Stimulated activated CD4-positive, alpha-beta T cell treated with anti-CD3 and anti-CD28 coated beads, TNF-alpha, amount 100 ng/mL, for 4 hours (primary cell): ENCODE data around the gene CWC27.
"Not testable (repeated sequence)": the region's sequence is repeated elsewhere in the genome, so short reads cannot be mapped to it uniquely, and the experiment has no call there.

Experiments
- DNase-seq, 3 experiments: peaks; one replicate each; pipeline ENCODE4 v3.0.0-alpha.2; 2020; ENCODE audit warnings: low read depth in 3 of 3

CWC27 gene

GRCh38 chr5:64838376-64838775, 69.6 kb downstream of the CWC27 start:
- DNase-seq: no peak

DNA sequence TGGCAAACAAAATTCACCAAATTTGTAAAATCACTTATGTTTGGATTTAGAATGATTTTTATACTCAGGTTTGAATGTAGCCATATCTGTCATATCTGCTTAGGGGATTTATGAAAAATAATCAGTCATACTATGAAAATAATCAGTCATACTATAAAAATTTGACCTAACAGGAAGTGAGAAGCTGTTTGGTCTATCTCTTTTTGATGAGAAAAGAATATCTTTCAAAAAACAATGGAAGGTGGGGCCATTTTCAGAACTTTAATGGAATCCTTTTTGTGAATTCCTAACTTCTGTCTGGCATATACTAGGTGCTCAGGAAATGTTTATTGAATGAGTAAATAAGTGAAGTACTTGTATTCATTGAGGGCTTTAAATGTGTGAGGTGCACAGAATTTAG, 70.1 kb downstream of the CWC27 start:
- no peak for DNase-seq

- DNase-seq: no peak
Observed at GRCh38 chr5:64839936-64840335, 71.2 kb downstream of the CWC27 start.

DNA sequence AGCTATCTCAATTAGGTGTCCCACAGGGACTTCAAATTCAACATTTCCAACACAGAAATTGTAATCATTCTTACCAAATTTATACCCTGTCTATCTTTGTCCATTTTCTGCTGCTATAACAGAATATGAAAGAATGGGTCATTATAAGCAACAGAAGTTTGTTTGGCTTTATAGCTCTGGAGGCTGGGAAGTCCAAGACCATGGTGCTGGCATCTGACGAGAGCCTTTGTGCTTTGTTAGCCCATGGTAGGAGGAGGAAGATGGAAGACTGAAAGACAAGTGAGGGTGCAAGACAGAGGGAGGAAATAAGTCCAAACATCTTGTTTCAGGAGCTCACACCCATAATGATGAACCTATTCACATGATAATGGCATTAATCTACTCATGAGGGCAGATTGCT, 72.2 kb downstream of the CWC27 start:
- DNase-seq: no peak

DNA sequence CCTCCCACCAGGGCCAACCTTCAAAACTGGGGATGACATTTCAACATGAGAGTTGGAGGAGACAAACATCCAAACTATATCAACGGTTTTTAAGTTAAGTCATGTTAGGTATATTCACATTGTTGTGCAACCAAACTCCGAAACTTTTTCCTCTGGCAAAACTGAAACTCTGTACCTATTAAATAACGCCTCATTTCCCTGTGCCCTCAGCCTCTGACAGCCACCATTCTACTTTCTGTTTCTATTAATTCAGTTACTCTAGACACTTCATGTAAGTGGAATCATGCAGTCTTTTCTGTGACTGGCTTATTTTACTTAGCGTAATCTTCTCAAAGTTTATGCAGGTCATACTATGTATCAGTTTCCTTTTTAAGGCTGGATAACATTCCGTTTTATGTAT, 85.0 kb downstream of the CWC27 start:
- DNase-seq: no peak

DNA sequence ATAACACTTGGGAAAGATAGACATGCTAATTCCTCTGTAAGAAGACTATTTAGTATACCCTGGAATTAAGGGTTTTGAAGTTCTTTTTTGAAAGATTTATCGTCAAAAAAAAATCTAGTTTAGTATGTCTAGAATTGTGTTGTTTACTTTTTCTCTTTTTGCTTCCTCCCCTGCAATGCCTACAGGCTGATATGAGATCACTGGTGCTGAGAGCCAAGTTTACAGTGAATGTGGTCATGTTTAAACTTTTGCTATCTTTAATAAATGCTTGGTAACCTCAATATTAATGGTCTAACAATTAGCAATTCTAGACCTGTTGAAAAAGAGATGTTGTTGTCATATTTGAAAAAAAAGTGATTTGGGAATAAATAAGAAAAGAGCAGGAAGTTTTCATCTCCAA, 86.1 kb downstream of the CWC27 start:
- no peak for DNase-seq

- no peak for DNase-seq
Observed at GRCh38 chr5:64859881-64860280, 91.2 kb downstream of the CWC27 start.

GRCh38 chr5:64861281-64861680, 92.6 kb downstream of the CWC27 start:
- no peak for DNase-seq

- no peak for DNase-seq
Observed at GRCh38 chr5:64864171-64864570, 95.4 kb downstream of the CWC27 start.

GRCh38 chr5:64865662-64866061, 96.9 kb downstream of the CWC27 start:
- no peak for DNase-seq

- DNase-seq: no peak
Observed at GRCh38 chr5:64869419-64869818, 100.7 kb downstream of the CWC27 start.

GRCh38 chr5:64872044-64872443, 103.3 kb downstream of the CWC27 start:
- no peak for DNase-seq

GRCh38 chr5:64873441-64873840, 104.7 kb downstream of the CWC27 start:
- DNase-seq: no peak

DNA sequence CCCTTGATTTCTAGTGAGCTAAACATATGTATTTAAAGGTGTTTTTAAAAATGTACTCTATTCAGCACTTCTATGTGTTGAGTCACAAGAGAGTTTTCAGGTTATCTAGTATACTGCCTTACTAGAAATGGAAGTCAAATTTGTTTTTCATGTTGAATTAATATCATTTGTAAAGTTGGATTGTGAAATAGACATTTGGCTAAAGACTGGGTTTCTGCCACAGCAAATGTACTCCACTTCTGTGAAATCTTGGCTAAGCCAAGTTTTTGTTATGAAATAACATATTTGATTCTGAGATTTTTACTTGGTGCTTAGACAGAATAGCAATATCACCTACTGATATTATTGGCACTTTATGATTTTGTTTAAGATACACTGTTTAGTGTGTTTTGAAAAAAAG, 106.0 kb downstream of the CWC27 start:
- DNase-seq: no peak

GRCh38 chr5:64876203-64876602, 107.5 kb downstream of the CWC27 start:
- DNase-seq: no peak

GRCh38 chr5:64880821-64881220, 112.1 kb downstream of the CWC27 start:
- no peak for DNase-seq

DNA sequence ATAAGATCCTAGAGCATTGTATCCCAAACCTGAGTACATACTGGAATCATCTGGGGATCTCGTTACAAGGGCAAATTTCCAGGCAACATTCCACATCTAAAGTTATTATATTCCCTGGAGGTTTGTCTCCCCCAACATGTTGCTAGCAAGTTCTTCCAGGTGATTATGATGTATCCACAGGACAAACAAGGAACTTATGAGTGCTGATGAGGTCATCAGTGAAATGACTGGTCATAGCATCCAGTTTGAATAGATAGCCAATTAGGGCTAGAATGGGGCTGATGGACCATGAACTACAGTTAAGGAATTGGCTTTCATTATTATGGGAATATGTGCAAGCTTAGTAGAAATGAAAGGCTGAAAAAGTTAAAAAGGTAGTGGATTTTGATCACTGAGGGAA, 115.2 kb downstream of the CWC27 start:
- no peak for DNase-seq

DNA sequence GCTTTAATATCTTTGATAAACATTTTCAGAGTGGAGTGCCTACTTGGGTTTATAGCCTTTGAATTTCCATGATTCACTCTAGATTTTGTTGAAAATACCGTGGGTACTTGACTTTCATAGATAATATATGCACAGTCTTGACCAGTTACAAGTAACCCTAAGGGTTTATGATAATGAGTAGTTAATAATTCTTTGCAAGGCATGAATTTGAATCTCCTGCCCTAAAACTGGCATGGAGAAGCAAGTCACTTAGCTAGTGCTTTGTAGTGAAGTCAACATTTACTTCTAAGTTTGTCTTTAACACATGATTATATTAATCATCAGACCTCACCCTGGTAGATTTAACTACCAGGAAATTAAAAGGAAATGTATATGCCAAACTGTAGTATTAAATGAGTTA, 115.8 kb downstream of the CWC27 start:
- DNase-seq: no peak

- no peak for DNase-seq
Observed at GRCh38 chr5:64887910-64888309, 119.2 kb downstream of the CWC27 start.

DNA sequence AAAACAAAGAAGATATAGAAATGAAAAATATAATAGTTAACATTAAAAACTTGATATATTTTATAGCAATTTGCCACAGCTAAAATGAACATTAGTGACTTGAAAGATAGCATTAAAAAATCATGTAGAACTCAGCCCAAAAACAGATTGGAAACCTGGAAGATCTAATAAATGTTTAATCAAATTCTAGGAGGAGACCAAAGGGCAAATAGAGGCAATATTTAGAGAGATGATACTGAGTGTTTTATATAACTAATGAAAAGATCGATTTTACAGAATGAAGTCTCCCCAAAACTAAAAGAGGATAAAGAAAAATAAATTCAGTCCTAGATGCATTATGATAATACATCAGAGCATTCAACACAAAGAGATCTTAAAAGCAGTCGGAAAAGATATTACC, 127.0 kb downstream of the CWC27 start:
- no peak for DNase-seq

GRCh38 chr5:64899838-64900237, 131.1 kb downstream of the CWC27 start:
- no peak for DNase-seq

GRCh38 chr5:64900618-64901017, 131.9 kb downstream of the CWC27 start:
- no peak for DNase-seq

DNA sequence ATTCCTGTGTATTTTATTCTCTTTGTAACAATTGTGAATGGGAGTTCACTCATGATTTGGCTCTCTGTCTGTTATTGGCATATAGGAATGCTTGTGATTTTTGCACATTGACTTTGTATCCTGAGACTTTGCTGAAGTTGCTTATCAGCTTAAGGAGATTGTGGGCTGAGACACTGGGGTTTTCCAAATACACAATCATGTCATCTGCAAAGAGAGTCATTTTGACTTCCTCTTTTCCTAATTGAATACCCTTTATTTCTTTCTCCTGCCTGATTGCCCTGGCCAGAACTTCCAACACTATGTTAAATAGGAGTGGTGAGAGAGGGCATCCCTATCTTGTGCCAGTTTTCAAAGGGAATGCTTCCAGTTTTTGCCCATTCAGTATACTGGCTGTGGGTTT, 138.7 kb downstream of the CWC27 start:
- DNase-seq: not testable (repeated sequence)

DNA sequence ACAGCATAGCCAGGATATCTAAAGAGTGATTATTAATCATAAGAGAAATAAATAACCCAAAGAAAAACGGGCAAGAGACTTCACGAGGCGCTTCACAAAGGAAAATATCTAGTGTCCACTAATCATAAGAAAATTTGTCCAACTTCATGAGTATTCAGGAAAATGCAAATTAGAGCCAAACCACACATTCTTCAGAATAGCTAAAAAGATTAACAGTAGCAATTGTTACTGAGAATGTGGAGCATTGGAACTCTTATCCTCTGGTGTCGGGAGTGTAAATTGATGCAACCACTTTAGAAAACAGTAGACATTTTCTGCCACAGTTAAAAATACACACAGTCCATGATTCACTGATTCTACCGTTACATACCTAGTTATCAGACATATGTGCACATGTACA, 145.7 kb downstream of the CWC27 start:
- no peak for DNase-seq

DNA sequence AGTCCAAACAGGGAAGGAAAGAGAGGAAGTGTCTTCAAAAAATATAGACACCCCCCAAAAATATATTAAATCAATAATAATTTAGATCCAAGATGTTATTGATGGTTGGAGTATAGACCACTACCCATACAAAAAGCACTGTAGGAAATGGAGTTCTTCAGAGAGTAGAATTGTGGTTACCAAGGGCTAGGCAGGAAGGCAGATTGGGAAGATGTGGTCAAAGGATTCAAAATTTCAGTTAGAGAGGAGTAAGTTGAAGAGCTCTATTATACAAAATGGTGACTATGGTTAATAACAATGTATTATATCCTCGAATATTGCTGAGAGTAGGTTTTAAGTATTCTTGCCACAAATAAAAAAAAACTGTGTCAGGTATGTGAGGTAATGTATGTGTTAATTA, 149.4 kb downstream of the CWC27 start:
- DNase-seq: no peak
